Putamen (tissue), 1 donor: ENCODE results near the gene GXYLT2.
A peak's percentile ranks its signal among the peaks of the same experiment; 100 is the strongest.
"Not testable (repeated sequence)": the region's sequence is repeated elsewhere in the genome, so short reads cannot be mapped to it uniquely, and the experiment has no call there.

ENCODE experiments used
- DNase-seq: peaks from one replicate; pipeline ENCODE4 v3.0.0-alpha.2; 2016; ENCODE audit warnings: low spot score

The GXYLT2 gene

DNA sequence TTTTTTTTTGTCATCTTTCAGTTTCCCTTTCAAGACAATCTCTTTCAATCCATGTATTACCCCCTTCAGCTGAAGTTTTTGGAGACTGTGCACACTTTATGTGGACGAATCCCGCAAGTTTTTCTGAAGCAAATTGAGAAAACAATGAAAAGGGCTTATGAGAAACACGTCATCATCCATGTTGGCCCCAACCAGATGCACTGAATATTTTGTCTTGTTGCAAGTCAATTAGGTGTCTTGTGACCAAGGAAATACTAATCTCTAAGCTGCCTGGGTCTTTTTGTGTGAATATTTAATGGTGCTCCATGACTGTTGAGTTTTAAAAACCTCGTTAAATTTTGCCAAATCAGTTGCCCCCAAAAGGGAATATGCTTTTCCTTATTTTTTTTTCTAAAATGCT is 87.1 kb downstream of the GXYLT2 start:
- no peak for DNase-seq

DNA sequence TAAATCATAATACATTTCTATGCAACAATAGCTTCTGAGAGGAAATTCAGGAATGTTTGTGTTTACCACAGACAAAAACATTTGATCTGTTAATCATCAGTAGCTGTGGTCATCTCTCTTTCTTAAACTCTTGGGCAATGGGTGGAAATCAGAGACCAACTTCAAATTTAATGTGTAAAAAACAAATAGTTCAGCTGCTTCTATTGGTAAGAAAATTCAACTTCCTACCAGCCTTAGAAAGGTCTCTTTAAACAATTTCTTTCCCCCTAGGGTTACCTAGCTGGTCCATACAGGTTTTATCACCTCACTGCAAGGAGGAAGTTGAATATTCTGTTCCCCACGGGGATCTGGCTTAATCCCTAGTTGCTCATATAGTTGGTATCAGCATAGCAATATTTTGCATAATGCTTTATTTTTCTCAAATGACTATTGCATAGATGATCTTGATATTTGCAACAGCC is 88.5 kb downstream of the GXYLT2 start:
- no peak for DNase-seq

DNA sequence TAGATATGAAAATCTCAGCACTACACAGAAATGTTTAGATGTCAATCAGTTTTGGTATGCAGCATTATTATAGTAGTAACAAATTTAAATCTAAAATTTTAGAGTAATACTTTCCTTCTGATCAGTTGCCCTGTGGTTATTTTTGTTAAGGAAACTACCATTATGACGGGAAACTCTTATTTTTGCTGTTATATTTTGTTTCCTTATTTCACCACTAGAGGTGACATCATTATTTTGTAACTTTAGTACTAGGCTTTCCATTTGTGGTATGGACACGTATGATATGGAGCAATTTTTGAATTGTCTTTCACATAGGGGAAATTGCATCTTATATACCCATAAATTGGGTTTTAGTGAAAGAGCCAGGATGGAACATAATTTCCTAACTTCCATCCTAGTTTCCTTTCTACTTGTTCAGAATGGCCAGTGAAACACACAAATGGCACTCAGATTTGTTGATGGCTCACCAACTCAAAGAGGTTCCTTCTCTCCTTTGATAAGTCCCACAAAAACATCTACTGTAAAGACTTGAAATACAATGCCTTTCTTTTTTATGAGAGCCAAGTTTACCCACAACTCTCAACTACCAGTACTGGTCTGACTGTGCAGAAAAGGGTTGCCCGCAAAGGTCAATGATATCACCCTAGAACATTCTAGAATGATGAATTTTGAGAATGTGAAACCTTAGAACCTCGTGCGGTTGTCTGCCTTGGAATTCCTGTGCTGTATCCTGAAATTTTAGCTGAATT is 89.4 kb downstream of the GXYLT2 start:
- DNase-seq, result no peak

DNA sequence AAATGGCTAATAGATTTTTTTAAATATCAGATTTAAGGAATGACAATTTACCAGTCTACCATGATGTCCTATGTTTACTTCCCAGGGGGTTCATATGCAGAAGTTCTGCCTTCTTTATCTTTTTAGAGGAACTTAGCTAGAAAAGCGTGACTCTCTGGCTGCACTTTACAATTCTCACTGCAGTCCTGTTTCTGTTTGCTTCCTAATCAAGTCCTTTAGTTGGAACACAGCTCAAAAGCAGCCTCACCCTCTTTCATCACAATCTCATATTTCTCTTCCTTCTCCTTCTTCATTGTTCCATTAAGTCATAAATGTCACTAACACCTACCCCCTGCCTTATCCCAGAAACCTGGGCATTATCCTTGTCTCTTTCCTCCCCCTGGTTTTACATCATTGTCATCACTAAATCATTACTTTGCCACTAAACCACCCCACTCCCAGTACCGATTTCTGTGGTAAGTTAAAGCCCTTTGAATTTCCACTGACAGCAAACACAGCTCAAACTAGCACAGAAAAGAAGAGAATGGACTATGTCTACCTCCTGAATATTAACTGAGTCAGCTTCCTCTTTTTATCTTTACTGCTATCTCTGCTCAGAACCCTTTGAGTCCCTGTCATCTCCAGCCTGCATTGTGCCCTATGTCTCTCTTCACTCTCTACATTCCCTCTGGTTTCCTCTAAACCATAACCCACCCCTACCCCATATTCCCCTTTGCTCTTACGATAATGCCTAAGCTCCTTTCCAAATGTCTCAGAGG is 94.9 kb downstream of the GXYLT2 start:
- no peak for DNase-seq

DNA sequence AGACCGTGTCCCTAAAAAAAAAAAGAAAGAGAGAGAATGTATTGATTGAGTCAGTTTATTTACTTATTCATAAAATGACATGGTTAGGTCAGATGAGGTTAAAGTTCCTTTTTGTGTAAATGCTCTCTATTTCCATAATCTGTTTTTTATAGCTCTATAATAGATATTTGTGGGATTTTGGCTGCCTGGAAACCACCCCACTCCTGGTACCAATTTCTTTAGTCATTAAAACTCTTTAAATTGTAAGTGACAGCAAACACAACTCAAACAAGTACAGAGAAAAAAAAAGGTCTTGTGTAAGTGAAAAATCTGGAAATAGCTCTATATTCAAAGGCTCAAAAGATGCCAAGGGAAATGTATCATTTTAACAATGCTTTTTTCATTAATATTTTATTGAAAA is 97.7 kb downstream of the GXYLT2 start:
- DNase-seq, result no peak

DNA sequence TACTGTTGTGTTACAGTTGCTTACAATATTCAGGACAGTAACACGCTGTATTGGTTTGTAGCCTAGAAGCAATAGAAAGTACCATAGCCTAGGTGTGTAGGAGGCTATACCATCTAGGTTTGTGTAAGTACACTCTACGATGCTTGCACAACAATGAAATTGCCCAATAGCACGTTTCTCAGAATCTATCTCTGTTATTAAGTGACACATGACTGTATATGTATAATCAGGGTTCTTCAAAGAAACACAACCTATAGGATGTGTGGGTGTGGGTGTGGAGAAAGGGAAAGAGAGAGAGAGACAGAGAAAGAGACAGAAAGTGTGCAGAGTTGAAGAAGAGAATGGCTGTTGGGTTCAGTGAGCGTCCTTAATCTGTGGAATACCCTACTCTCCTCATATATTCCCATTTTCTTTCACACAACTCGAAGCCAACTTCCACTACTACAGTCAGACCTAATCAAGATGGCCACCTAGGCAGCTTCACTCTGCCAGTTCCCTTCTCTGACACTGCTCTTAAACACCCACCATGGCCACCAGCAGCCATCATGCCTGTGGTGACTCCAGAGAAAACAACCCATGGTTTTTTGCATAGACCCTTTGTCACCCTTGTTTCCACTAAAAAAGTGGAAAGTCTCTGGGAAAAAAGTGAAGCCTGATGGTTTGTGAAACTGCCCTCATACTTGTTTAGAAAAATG is 103.0 kb downstream of the GXYLT2 start:
- DNase-seq, result no peak

DNA sequence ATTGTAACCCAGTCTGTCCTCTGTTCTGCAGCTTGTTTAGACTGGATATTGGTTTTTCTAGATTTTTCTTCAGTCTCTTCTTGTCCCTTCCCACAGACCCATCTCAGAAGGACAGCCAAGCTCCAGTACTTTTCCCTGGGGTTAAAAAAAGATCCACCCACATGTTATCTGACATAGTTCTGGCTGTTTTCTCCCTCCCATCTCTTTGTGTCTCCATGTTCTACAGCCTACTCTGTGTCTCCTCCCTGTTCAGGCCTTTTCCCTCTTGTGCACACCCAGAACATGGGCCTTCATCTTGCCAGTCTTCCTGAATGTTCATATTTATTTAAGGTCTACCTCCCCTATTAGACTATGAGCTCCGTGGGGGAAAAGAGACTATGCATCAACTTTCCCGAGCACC is 103.7 kb downstream of the GXYLT2 start:
- DNase-seq, result no peak

DNA sequence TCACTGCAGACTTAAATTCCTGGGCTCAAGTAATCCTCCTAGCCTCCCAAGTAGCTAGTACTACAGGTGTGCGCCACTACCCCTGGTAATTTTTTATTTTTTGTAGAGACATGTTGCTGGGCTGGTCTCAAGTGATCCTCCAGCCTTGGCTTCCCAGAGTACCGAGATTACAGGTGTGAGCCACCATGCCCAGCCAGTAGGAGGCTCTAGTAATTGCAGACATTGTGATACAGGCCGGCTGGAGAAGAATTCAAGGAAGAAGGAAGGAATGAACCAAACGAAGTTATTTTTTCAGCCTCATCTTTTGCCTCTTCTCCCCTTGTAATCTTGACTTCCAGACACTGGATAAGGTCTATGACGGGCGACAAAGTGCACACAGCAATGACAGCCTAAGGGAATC is 105.5 kb downstream of the GXYLT2 start:
- no peak for DNase-seq

DNA sequence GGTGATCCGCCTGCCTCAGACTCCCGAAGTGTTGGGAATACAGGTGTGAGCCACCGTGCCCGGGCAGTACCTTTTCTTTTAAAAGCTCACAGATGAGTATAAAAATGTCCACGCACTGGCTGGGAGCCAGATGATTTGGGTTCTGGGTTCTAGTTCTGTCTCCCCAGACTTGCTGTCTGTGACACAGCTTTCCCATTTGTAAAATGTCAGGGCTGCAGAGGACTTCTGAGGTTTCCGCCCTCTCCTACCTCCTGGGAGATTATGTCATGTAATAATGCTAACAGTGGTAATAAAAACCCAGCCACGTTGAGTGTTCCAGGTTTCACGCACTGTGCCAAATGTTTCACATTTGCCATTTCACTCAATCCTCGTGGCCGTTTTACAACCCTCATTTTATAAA is 107.5 kb downstream of the GXYLT2 start:
- DNase-seq, result no peak

DNA sequence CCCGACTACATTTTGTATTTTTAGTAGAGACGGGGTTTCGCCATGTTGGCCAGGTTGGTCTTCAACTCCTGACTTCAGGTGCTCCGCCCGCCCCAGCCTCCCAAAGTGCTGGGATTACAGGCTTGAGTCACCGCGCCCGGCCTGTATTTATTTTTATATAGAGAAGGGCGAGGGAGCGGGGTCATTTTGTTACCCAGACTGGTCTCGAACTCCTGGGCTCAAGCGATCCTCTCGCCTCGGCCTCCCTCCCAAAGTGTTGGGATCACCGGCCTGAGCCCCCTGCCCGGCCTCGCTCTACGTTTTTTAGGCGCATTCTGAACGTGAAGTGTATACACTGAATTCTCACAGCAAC is 108.3 kb downstream of the GXYLT2 start:
- no peak for DNase-seq

DNA sequence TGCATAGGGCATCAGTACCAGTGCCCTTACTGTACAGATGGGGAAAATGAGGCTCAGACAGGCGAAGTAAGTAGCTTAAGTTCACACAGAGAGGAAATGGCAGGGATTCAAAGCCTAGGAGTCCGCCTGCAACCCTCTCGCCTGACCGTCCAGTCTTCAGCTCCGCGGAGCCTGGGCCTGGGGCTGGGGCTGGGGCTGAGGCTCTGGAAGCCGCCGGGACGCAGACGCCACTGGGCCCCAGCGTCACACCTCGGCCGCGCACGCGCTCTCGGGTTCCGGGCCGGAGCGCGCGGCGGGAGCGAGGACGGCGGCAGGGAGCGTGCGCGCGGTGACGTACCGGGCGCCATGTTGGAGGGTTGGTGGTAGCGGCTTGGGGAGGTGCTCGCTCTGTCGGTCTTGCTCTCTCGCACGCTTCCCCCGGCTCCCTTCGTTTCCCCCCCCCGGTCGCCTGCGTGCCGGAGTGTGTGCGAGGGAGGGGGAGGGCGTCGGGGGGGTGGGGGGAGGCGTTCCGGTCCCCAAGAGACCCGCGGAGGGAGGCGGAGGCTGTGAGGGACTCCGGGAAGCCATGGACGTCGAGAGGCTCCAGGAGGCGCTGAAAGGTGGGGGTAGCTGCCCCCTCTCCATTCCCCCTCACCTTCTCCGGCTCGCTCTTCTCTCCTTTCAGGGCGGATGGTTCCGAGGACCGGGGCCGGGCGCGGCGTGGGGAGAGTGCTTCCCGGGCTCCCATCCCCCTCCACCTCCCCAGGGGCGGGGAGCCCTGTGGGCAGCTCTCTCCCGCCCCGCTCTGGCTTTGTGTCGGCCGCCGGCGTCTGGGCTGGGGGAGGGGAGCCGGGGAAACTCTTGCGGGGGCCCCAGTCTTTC is 108.9 kb downstream of the GXYLT2 start, which contains the start of gene PPP4R2:
PPP4R2 (plus strand) TSS at position 339 of the 861 bp plus-strand sequence; CDS start at position 566, 227 bp downstream.
- DNase-seq, result peak; percentile 87

DNA sequence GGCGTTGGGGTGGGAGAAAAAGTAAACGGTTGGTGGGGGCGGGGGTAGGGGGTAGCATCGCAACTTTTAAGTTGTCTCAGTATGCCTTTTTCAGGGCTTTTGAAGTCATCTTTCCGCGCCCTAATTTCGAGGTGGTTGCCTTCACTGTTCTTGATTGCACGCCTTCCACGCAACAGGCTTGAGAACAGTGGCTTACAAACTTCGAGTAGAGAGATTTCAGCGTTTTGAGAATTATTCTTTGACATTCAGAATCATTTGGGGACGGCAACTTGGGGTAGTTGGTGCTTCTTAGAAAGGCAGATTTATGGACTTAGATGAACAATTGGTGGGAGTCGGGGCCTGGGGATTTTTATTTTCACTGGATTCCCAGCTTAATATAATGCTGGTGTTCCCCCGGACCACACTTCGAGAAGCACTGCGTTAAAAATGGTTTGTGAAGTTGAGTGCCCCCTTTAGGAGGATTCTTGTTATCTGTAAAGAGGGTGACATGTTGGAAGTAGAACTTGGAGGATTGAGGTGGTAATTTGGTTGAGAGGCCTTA is 109.6 kb downstream of the GXYLT2 start:
- peak; percentile 53 for DNase-seq

DNA sequence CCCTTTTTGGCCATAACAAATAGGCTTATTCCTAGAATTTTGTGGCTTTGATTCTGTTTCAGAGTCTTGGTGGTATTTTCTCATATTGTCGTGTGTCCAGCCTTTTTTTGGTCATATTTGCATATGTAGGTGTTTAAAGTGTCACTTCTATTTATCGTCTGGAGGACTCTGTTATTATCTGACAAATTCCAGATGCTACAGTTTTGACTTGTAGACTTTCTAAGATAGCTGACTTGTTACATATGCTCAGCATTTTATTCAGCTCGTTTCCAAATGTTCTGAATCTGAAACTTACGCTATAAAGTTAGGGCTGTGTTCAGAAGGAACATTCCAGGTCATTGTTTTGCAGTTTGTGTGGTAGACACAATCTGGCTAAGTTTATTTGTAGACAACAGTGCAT is 110.6 kb downstream of the GXYLT2 start:
- DNase-seq, result no peak

DNA sequence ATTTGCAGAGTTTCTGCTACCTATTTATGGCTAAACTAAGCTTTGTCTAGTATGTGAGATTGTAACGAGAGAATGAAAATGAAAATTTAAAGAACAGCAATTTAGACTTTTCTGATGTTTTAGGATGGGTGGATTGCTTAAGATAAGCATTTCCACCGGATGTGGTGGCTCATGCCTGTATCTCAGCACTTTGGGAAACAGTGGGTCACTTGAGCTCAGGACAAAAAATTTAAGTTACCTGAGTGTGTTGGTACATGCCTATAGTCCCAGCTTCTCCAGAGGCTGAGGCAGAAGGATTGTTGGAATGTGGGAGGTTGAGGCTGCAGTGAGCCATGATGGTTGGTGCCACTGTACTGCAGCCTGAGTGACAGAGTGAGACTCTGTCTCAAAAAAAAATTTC is 112.1 kb downstream of the GXYLT2 start:
- no peak for DNase-seq

DNA sequence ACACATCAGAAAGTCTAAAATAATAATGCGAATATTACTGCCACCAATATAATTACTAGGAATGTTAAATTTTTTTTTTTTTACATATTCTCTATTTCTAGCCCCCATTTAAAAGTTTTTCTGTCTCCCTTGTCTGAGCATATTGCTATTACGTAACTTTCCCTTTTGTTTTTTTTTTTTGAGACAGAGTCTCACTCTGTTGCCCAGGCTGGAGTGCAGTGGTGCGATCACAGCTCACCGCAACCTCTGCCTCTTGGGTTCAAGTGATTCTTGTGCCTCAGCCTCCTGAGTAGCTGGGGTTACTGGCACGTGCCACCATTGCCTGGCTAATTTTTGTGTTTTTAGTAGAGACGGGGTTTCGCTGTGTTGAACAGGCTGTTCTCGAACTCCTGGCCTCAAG is 115.2 kb downstream of the GXYLT2 start:
- DNase-seq, result not testable (repeated sequence)

DNA sequence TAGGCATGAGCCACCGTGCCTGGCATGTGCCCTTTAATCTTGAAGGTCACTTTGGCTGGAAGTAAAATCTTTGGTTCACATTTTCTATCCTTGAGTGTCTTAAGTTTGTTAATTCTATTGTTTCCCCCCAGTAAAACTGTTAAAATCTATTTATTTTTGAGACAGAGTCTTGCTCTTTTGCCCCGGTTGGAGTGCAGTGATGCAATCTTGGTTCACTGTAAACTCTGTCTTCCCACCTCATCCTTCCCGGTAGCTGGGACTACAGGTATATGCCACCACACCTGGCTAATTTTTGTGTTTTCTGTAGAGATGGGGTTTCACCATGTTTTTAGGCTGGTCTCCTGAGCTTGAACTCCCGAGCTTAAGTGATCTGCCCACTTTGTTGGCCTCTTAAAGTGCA is 116.5 kb downstream of the GXYLT2 start:
- DNase-seq, result no peak

DNA sequence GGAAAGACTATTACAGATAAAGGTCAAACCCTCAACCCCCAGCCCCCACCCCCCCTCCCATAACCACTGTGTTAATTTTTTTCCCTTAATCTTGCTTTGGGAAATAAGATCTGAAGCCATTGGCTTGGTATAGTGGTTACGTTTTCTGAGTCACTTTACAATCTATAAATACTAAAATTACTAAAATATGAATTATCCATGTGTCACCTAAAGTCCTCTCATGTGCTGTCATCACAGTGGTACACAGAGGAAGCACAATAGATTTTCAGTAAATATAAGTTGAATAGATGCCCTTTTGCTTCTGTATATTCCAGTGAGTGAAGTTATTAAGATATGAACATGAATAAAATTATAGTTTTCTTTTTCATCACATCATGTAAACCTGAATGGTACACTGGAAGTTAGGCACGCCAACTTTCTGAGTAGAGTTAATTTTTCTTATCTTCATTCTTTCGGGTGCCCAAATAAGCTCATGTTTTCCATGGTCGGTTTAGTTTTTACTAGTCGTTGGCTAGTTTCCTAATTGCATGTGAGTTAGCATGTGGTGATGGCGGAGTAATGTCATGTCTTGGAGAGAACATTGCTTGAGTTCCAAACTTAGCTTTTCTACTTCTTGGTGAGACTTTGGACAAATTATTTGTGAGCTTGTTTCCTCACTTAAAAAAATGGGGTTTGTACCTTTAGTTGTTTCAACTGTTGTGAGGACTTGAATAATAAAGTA is 120.3 kb downstream of the GXYLT2 start:
- no peak for DNase-seq

DNA sequence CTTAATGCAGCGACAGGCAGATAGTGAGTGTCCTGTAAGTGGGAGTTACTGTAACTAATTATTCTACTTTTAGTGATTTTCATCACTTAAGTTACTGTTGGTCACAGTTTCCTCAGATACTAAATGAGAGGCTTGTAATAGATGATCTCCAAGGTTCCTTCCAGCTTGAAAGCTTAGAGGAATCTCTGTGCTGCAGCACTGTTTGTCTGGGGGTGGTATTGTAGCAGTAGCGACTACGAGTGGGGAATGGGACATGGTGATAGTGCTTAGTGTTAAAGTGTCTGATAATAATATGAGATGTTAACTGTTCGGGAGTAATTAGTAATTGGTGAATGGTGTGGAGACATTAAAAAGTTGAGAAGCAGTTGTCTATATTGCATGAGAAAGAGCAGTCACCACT is 121.2 kb downstream of the GXYLT2 start:
- no peak for DNase-seq

DNA sequence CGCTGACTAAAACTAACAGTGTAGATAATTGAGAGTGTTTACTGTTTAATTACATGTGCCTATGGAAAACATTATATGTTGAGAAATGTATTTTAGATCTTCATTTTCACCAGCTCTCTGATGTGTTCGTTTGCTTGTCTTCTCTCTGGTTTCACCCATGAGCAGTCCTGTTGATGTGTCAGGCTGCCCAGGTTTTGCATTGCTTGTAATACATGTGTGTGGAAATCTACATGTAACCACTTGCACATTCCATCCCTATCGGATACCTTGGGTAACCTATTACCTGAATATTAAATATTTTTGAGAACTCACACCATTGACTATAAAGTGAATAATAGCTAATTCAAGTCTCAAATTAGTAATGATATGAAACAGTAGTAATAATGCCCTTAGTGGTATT is 121.9 kb downstream of the GXYLT2 start:
- no peak for DNase-seq

DNA sequence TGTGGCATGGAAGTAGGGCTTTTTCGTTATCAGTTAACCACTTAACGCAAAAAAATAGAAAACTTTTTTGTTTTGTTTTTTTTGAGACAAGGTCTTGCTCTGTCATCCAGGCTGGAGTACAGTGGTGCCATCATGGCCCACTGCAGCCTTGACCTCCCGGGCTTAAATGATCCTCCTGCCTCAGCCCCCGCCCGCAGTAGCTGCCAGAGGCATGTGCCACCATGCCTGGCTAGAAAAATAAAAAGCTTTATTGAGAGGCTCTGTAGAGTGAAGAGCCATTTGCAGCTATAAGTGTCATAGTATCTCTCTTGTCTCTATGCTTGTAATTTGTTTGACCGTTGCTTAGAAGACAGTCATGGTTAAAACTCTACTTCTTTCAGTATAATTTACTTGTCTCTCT is 122.3 kb downstream of the GXYLT2 start:
- DNase-seq, result no peak

DNA sequence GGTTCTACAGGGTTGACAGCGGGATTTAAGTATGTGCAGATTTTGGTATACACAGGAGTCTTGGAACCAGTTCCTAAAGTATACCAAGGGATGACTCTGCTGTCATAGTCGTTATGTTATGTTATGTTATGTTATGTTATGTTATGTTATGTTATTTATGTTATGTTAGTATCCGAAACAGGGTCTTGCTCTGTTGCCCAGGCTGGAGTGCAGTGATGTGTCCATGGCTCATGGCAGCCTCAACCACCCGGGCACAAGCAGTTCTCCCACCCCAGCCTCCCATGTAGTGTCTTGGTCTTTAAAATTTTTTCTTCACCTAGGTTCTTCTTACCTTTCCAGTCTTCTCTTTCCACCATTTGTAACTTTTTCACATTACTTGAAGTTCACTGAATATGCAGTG is 130.5 kb downstream of the GXYLT2 start:
- no peak for DNase-seq
